ENCODE measurements around the gene PTH1R.

GRCh38 chr3:46849045-46849631 lies 28.4 kb upstream of the PTH1R start:
- no peak for TF ChIP-seq EZH2 (IDR thresholded peaks at IDR 0.05; ENCODE audit: low read length)
- TF ChIP-seq CTCF (optimal IDR thresholded peaks at IDR 0.05 in 1 of 3, IDR thresholded peaks at IDR 0.05 in 1 of 3, conservative IDR thresholded peaks at IDR 0.05 in 1 of 3; ENCODE audit: extremely low read depth in 1 of 3, insufficient read depth in 2 of 3, low read length in 3 of 3): no peak
